HFF-Myc (cell line): ENCODE data around the gene TRMT11.
A peak's percentile ranks its signal among the peaks of the same experiment; 100 is the strongest.
"Not testable (repeated sequence)": the region's sequence is repeated elsewhere in the genome, so short reads cannot be mapped to it uniquely, and the experiment has no call there.

Source experiments
- DNase-seq: peaks from one replicate; pipeline ENCODE4 v3.0.0-alpha.2; 2011; ENCODE audit warnings: low read depth; ENCODE audit errors: extremely low read depth
- H3K4me3 ChIP-seq: replicated peaks from 2 replicates; pipeline ENCODE4 v1.5.1; 2011; ENCODE audit warnings: low read depth, mild to moderate bottlenecking, control low read depth, low read length
- TF ChIP-seq, protein P1 (sequence below): IDR thresholded peaks from 2 replicates; pipeline ENCODE4 v1.5.1; 2012; ENCODE audit warnings: mild to moderate bottlenecking, low read depth, low read length, control low read depth; ENCODE audit errors: missing control alignments

The TRMT11 gene

DNA sequence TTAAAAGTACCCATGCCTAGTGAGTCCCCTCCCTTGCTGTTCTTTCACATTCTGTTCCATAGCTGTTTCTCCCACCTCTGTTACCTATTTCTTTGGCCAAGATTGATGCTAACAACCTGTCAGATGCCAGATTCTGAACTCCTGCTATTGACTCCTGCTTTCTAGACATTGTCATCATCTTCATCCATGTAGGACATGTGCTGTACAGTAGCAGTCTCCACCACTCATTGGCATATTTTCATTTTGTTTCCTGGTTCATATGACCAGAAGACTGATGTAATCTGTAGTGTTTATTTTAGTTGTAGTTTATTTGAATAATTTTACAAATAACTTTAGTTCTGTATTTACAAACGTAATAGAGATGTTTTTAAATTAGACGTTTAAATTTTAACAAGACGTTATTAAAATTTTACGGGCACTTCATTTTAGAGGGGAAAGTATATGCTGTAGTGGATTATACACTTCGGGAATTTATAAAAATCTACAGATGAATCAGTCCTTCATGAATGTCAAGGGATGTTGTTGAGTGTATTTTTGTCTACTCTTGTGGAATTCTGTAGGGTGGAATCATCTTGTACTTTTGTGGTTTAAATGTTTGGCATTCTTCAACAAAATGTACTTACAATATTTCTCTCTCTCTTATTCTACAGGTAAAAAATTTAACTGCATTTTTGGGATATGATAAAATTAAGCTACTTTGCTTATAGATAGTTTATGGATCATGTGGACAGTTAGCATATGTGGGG lies 34.1 kb downstream of the TRMT11 start:
- TF ChIP-seq, protein P1, sequence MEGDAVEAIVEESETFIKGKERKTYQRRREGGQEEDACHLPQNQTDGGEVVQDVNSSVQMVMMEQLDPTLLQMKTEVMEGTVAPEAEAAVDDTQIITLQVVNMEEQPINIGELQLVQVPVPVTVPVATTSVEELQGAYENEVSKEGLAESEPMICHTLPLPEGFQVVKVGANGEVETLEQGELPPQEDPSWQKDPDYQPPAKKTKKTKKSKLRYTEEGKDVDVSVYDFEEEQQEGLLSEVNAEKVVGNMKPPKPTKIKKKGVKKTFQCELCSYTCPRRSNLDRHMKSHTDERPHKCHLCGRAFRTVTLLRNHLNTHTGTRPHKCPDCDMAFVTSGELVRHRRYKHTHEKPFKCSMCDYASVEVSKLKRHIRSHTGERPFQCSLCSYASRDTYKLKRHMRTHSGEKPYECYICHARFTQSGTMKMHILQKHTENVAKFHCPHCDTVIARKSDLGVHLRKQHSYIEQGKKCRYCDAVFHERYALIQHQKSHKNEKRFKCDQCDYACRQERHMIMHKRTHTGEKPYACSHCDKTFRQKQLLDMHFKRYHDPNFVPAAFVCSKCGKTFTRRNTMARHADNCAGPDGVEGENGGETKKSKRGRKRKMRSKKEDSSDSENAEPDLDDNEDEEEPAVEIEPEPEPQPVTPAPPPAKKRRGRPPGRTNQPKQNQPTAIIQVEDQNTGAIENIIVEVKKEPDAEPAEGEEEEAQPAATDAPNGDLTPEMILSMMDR, result no peak
- no peak overlapping the region for H3K4me3 ChIP-seq
- no peak for DNase-seq

DNA sequence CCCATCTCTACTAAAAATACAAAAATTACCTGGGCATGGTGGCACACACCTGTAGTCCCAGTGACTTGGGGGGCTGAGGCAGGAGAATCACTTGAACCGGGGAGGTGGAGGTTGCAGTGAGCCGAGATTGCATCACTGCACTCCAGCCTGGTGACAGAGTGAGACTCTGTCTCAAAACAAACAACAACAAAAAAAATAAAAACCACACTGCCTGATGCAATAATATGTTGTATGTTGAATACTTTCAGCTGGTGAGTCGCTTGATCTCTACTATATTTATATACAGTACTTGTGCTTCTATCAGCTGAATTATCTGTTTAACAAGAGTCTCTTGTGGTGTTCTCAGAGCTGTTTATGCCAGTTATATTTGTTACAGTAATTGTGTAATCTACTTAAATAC lies 37.1 kb downstream of the TRMT11 start:
- H3K4me3 ChIP-seq, DNase-seq: not testable (repeated sequence)

DNA sequence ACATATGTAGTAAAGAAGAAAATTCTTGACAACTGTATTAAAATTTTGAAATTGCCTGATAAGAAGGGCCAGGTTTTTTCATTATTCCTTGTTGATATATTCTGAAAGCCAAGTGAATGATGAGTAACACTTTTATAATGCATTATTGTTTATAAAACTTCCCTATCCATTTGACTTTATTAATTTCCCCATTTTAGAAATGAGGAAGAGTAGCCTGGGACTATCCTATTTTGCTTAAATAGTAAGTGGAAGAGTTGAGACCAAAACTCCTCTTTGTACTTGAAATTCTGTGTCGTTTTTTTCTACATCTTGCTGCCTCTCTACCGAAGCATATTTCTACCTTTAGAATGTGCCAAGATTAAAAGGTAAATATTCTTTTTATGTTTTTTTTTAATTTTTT lies 39.7 kb downstream of the TRMT11 start:
- TF ChIP-seq, protein P1, result no peak
- no peak for DNase-seq
- no peak overlapping the region for H3K4me3 ChIP-seq

DNA sequence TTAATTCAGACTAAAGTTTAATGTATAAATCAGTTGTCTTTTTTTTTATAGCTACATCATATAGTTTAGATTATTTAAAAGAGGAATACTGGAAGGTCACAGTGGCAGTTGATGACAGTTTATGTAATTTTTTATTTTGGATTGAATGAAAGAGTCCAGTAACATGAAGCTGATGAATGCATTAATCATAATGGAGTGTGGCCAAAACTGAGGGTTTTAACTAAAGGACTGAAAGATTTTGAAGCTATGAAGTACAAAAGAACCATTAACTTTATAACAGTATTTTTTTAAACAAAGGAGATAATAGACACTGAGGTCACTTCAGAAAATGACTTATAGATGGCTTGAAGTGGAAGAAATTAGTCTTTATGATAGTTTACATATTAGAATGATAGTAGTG lies 41.3 kb downstream of the TRMT11 start:
- no peak for DNase-seq
- no peak overlapping the region for H3K4me3 ChIP-seq
- TF ChIP-seq, protein P1, result no peak

DNA sequence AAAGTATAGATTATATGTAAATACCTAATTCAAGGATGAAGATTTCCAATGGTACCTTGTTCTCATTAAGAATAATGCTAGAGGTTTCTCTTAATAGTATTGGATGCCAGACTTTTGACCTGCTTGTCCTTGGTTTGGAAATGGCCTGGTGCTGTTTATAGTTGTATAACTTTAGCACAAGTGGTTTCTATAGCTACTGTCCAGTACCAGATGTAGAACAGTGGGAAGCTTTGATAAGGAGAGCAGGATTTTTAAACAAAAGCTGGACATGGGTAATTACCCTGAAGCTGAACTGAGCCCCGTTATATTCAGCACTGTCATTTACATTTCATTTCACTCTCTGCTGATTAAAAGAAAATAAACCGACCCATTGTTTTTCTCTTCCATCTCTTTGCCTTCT lies 43.7 kb downstream of the TRMT11 start:
- no peak overlapping the region for H3K4me3 ChIP-seq
- TF ChIP-seq, protein P1, result no peak
- DNase-seq, result no peak

DNA sequence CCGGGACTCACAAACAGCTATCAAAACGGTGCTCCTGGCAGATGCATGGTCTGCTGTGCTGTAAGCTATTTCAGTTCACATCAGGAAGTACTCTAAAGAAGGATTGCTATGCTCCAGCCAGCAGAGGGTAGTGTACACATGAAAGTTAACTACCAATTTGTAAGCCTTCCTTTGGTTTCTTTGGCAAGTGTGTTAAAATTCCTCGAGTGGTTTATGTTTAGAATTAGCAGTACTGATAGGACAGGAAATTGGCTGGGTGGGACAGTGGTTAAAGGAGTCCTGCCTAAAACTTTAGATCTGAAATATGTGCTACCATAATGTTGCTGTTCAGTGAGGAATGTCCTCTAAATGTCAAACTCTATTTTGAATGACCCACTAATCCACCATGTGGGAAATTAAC lies 47.4 kb downstream of the TRMT11 start:
- no peak overlapping the region for H3K4me3 ChIP-seq
- DNase-seq, result peak; percentile 82
- TF ChIP-seq, protein P1, result peak; percentile 68

DNA sequence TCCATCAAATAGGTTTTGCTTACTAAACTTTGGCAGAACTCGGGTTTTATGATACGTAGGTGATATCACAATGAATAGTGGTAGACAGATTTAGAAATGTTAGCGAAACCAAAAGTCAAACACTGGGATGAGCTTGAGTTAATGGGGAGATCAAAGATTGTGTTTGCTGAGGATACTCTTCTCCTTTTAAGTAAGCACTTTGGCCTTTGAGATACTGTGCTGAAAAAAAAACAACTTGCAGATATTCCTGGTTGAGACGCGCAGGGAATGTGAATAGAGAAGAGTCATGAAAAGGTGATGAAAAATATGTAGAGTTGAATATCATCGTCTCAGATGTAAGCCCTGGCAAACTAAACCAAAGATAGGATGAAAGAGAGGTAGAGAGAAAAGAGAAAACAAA lies 48.3 kb downstream of the TRMT11 start:
- H3K4me3 ChIP-seq, result no peak overlapping the region
- TF ChIP-seq, protein P1, result no peak
- no peak for DNase-seq
